ENCODE results near the gene FILIP1L.

Gene FILIP1L

DNA sequence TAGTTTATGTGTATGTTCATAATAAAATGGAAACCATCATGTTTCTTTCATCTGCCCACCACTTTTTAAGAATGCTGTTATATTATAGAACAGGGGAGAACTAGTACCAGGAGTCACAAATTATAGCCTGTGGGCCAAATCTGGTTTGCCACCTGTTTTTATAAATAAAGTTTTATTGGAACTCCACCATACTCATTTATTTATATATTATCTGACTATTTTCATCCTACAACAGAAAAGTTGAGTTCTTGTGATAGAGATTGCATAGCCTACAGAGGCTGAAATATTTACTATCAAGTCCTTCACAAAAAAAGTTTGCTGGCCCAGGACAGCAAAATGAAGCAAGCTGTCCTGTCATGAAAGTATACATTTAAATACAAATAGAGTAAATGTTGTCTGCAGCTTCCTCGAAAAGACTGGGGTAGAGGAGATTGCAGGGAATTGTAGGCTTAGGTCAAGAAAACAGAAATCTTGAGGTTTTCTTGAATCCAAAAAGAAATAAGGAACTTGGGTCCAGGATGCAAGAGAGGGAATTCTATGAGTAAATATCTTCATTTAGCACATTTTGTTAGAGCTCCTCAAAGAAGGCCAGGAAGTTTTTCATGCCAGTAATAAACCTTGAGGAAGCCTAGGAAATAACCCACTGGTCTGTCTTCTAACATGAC lies 41.1 kb downstream of the FILIP1L start:
- Histone ChIP-seq H3K27me3 (ENCODE audit: control insufficient read depth, insufficient read depth, low read length) (no peaks in the 10 kb centered on the region), H3K9ac (ENCODE audit: low read length) (no peak overlapping the region), H3K4me3 (ENCODE audit: low read depth, low read length) (no peak overlapping the region), H3K36me3 (ENCODE audit: control insufficient read depth, insufficient read depth, low read length) (no peaks in the 10 kb centered on the region), H3K27ac (ENCODE audit: low read depth, low read length) (peak overlapping the region; percentile 18; the same call in 1 of the 2 replicates), H3K4me1 (ENCODE audit: control insufficient read depth, insufficient read depth, low read length) (peaks cover 27% of the 10 kb centered on the region), H3K9me3 (ENCODE audit: control insufficient read depth, insufficient read depth, low read depth, low read length) (no peaks in the 10 kb centered on the region)

DNA sequence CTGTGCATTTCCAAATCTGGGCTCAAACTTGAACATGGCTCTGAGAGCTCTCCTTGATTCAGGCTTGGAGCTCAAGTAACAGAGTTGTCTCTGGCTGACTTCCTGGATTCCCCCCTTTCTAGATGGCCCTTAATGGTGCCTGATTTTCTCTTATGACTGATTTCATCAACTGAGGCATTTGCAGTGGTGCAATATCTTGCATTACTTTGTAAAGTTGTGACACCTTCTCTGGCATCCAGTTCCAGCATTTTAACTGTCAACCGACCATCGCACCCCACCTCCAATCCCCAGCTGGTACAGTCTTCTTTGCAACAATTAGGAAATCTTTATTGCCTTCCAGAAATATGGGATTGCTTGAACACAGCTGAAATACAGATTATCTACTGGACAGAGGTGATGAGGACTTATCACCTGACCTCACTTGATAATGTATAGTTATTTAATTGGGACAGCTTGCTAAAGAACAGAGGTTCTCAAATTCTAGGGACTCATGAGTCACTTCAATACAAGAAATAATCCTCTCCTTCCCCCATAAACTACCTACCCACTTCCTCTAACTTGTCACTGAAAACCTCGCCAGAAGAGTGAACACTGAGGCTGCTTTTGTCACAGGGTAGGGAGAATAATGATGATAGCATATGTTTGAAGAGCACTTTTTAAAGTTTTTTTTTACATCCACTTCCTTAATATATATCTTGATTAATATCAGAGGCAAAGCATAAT lies 41.8 kb downstream of the FILIP1L start:
- Histone ChIP-seq H3K36me3 (ENCODE audit: control insufficient read depth, insufficient read depth, low read length) (no peaks in the 10 kb centered on the region), H3K9me3 (ENCODE audit: control insufficient read depth, insufficient read depth, low read depth, low read length) (no peaks in the 10 kb centered on the region), H3K9ac (ENCODE audit: low read length) (no peak overlapping the region), H3K4me1 (ENCODE audit: control insufficient read depth, insufficient read depth, low read length) (peaks cover 27% of the 10 kb centered on the region), H3K4me3 (ENCODE audit: low read depth, low read length) (no peak overlapping the region), H3K27me3 (ENCODE audit: control insufficient read depth, insufficient read depth, low read length) (no peaks in the 10 kb centered on the region), H3K27ac (ENCODE audit: low read depth, low read length) (no peak overlapping the region)

DNA sequence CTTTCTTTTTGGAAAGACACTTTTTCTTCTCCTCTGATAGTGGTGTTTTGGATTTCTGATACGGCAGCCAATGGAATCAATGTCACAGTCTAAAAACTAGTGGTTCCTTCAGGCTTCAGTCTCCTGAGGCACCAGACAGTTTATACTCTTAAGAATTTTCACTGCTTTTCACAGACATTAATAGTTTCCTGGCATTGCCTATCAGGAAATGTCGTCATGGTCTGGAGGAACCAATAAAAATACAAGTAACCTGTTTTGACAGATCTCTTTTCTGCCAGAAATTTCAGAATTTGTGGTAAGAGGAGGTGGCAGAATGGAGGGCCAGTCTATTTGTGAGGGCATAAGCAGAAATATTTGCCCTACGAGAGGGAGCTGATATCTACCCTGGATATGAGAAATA lies 44.8 kb downstream of the FILIP1L start:
- H3K9me3 ChIP-seq (ENCODE audit: control insufficient read depth, insufficient read depth, low read depth, low read length): no peaks in the 10 kb centered on the region
- peaks cover 20% of the 10 kb centered on the region for H3K4me1 ChIP-seq (ENCODE audit: control insufficient read depth, insufficient read depth, low read length)
- H3K9ac ChIP-seq (ENCODE audit: low read length): no peak overlapping the region
- no peak overlapping the region for H3K27ac ChIP-seq (ENCODE audit: low read depth, low read length)
- H3K27me3 ChIP-seq (ENCODE audit: control insufficient read depth, insufficient read depth, low read length): no peaks in the 10 kb centered on the region
- H3K4me3 ChIP-seq (ENCODE audit: low read depth, low read length): no peak overlapping the region
- H3K36me3 ChIP-seq (ENCODE audit: control insufficient read depth, insufficient read depth, low read length): no peaks in the 10 kb centered on the region

- Histone ChIP-seq H3K4me1 (ENCODE audit: control insufficient read depth, insufficient read depth, low read length) (peaks cover 15% of the 10 kb centered on the region), H3K27me3 (ENCODE audit: control insufficient read depth, insufficient read depth, low read length) (no peaks in the 10 kb centered on the region), H3K4me3 (ENCODE audit: low read depth, low read length) (no peak overlapping the region), H3K9ac (ENCODE audit: low read length) (no peak overlapping the region), H3K27ac (ENCODE audit: low read depth, low read length) (no peak overlapping the region), H3K9me3 (ENCODE audit: control insufficient read depth, insufficient read depth, low read depth, low read length) (no peaks in the 10 kb centered on the region), H3K36me3 (ENCODE audit: control insufficient read depth, insufficient read depth, low read length) (no peaks in the 10 kb centered on the region)
Observed at GRCh38 chr3:100068826-100069225, 45.5 kb downstream of the FILIP1L start.

DNA sequence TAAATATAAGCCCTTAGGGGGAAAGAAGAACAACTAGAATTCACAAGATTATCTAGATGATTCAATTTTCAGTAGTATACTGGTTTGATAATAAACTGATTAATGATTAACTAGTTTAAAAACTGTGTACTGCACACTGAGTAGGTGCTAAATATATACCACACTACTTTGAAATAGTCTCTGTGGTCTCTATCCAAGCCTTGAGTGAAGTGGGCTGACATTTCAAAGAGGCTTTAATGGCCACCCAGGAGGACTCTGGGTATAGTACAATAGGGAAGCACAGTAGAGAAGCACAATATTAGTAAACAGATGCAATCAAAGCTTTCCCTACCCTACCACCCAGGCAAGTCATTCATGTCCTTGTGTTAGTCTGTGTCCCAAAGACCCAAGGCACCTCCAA lies 46.7 kb downstream of the FILIP1L start:
- H3K4me3 ChIP-seq (ENCODE audit: low read depth, low read length): no peak overlapping the region
- no peaks in the 10 kb centered on the region for H3K9me3 ChIP-seq (ENCODE audit: control insufficient read depth, insufficient read depth, low read depth, low read length)
- no peak overlapping the region for H3K27ac ChIP-seq (ENCODE audit: low read depth, low read length)
- peaks cover 5% of the 10 kb centered on the region for H3K4me1 ChIP-seq (ENCODE audit: control insufficient read depth, insufficient read depth, low read length)
- H3K36me3 ChIP-seq (ENCODE audit: control insufficient read depth, insufficient read depth, low read length): no peaks in the 10 kb centered on the region
- no peaks in the 10 kb centered on the region for H3K27me3 ChIP-seq (ENCODE audit: control insufficient read depth, insufficient read depth, low read length)
- no peak overlapping the region for H3K9ac ChIP-seq (ENCODE audit: low read length)

GRCh38 chr3:100063929-100064461 lies 50.3 kb downstream of the FILIP1L start:
- Histone ChIP-seq H3K4me3 (ENCODE audit: low read depth, low read length) (no peak overlapping the region), H3K9ac (ENCODE audit: low read length) (no peak overlapping the region), H3K9me3 (ENCODE audit: control insufficient read depth, insufficient read depth, low read depth, low read length) (no peaks in the 10 kb centered on the region), H3K36me3 (ENCODE audit: control insufficient read depth, insufficient read depth, low read length) (no peaks in the 10 kb centered on the region), H3K27me3 (ENCODE audit: control insufficient read depth, insufficient read depth, low read length) (no peaks in the 10 kb centered on the region), H3K27ac (ENCODE audit: low read depth, low read length) (no peak overlapping the region), H3K4me1 (ENCODE audit: control insufficient read depth, insufficient read depth, low read length) (peaks cover 2% of the 10 kb centered on the region)

DNA sequence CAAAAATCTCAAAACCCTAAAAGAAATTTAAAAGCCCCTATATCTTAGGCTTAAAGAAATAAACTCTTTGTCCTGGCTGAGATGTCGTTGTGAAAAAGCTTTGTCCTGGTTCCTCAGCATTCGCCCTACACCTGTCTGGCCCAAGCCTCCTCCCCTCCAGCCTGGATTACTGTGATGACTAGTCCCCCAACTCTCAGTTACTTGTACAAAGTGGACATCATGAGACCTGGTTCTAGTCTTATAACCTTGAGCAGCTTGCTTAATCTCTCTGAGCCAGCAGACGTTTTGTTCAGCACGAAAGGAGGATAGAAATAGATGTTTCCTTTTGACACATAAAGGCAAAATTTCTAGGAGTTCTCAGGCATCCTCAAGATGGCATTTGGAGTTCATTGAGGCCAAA lies 51.6 kb downstream of the FILIP1L start:
- H3K9ac ChIP-seq (ENCODE audit: low read length): no peak overlapping the region
- no peaks in the 10 kb centered on the region; the same call in 1 of the 2 replicates for H3K4me1 ChIP-seq (ENCODE audit: control insufficient read depth, insufficient read depth, low read length)
- H3K27ac ChIP-seq (ENCODE audit: low read depth, low read length): no peak overlapping the region
- no peaks in the 10 kb centered on the region for H3K36me3 ChIP-seq (ENCODE audit: control insufficient read depth, insufficient read depth, low read length)
- H3K9me3 ChIP-seq (ENCODE audit: control insufficient read depth, insufficient read depth, low read depth, low read length): no peaks in the 10 kb centered on the region
- H3K4me3 ChIP-seq (ENCODE audit: low read depth, low read length): no peak overlapping the region
- no peaks in the 10 kb centered on the region for H3K27me3 ChIP-seq (ENCODE audit: control insufficient read depth, insufficient read depth, low read length)

GRCh38 chr3:100060685-100061484 lies 53.4 kb downstream of the FILIP1L start:
- H3K4me1 ChIP-seq (ENCODE audit: control insufficient read depth, insufficient read depth, low read length): no peaks in the 10 kb centered on the region
- H3K9ac ChIP-seq (ENCODE audit: low read length): no peak overlapping the region
- no peak overlapping the region for H3K27ac ChIP-seq (ENCODE audit: low read depth, low read length)
- no peak overlapping the region for H3K4me3 ChIP-seq (ENCODE audit: low read depth, low read length)
- H3K36me3 ChIP-seq (ENCODE audit: control insufficient read depth, insufficient read depth, low read length): no peaks in the 10 kb centered on the region
- H3K9me3 ChIP-seq (ENCODE audit: control insufficient read depth, insufficient read depth, low read depth, low read length): peaks cover 2% of the 10 kb centered on the region; the same call in 1 of the 2 replicates
- H3K27me3 ChIP-seq (ENCODE audit: control insufficient read depth, insufficient read depth, low read length): no peaks in the 10 kb centered on the region

GRCh38 chr3:100059472-100059871 lies 54.8 kb downstream of the FILIP1L start:
- no peak overlapping the region for H3K27ac ChIP-seq (ENCODE audit: low read depth, low read length)
- no peaks in the 10 kb centered on the region for H3K27me3 ChIP-seq (ENCODE audit: control insufficient read depth, insufficient read depth, low read length)
- peaks cover 2% of the 10 kb centered on the region; the same call in 1 of the 2 replicates for H3K9me3 ChIP-seq (ENCODE audit: control insufficient read depth, insufficient read depth, low read depth, low read length)
- H3K36me3 ChIP-seq (ENCODE audit: control insufficient read depth, insufficient read depth, low read length): no peaks in the 10 kb centered on the region; the same call in 1 of the 2 replicates
- H3K4me3 ChIP-seq (ENCODE audit: low read depth, low read length): no peak overlapping the region
- H3K9ac ChIP-seq (ENCODE audit: low read length): no peak overlapping the region
- no peaks in the 10 kb centered on the region for H3K4me1 ChIP-seq (ENCODE audit: control insufficient read depth, insufficient read depth, low read length)

- H3K27me3 ChIP-seq (ENCODE audit: control insufficient read depth, insufficient read depth, low read length): no peaks in the 10 kb centered on the region
- no peak overlapping the region for H3K9ac ChIP-seq (ENCODE audit: low read length)
- H3K9me3 ChIP-seq (ENCODE audit: control insufficient read depth, insufficient read depth, low read depth, low read length): peaks cover 2% of the 10 kb centered on the region; the same call in 1 of the 2 replicates
- H3K4me3 ChIP-seq (ENCODE audit: low read depth, low read length): no peak overlapping the region
- no peak overlapping the region for H3K27ac ChIP-seq (ENCODE audit: low read depth, low read length)
- no peaks in the 10 kb centered on the region; the same call in 1 of the 2 replicates for H3K36me3 ChIP-seq (ENCODE audit: control insufficient read depth, insufficient read depth, low read length)
- H3K4me1 ChIP-seq (ENCODE audit: control insufficient read depth, insufficient read depth, low read length): peaks cover 6% of the 10 kb centered on the region; the same call in 1 of the 2 replicates
Observed at GRCh38 chr3:100057716-100058575, 56.4 kb downstream of the FILIP1L start.

All from HUES6 (cell line).